HG02870 (cell line): ENCODE data around the gene ANP32A.

Experiments used
- ATAC-seq: cut with Tn5 transposase; IDR thresholded peaks from one replicate; pipeline ENCODE4 v1.9.1; 2021; ENCODE audit warnings: mild to moderate bottlenecking, moderate library complexity; ENCODE audit not compliant: unreplicated experiment

The ANP32A gene

GRCh38 chr15:68821190-68821840 lies 620 bp upstream of the ANP32A start:
- no peak for ATAC-seq

DNA sequence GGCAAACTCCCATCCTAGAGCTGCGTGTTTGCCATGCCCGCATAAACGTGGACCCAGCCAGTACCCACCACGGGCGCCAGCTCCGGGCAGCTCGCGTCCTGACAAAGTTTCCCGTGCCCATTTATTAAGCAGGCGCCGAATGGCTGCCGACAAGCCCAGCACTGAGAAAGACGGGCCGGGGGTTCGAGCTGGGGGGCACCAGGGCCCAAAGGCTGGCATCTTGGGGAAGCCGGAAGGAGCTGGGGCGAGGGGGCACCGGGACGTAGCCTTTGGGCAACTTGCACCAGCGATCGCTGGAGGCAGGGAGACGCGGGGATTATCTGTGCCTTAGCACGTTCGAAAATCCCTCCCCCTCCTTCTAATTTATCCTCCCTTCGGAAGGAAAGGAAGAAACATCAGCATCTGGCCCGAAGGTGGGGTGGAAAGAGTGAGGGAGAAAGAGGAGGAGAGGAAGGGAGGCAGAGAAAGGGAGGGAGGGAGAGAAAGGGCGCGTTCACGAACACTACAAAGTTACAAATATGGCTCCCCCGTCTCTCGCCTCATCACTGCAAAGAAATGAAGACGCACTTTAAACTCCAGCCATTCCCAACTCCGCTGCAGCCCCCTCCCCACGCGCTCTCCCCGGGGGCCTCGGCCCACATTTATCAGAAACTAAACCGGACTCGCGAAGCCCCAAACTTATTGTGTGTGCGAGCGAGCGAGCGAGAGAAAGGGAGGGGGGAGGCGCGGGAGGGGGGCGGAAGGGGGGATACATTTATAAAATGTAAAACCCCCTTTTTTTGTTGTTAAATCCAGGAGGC lies 1.0 kb downstream of the ANP32A start:
- ATAC-seq = no peak

DNA sequence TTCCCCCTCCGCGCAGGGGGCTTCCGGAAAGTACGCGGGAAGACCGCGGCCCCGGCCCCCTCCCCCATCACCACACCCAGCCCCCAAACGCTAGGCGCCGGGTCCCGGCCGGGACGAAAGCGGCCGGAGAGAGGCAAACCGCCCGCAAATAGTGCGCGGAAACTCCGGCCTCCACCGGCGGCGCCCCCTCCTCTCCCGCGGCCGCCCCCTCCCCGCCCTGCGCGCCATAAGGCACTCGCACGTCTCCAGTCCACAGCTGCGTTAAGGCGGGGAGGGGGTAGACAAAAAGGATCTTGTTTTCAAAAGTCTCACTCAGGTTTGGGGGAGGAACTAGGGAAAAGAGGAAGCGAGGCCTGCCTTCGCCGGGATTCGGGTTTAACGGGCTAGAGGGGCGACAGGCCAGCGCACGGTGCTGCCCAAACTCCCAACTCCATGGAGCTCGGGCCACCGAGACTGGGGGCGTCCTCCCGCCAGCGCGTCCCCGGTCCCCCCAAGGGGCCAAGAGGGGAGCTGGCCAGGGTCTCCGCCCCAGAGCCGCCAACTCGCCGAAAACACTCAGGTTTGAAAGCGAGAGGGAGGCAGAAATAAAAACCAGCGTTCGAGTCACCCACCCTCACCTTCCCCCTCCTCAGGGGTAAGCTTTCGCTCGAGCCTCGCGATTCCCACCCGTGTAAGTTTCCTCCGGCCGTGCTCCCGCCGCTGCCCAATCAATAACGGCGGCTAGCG lies 1.8 kb downstream of the ANP32A start:
- ATAC-seq = no peak

DNA sequence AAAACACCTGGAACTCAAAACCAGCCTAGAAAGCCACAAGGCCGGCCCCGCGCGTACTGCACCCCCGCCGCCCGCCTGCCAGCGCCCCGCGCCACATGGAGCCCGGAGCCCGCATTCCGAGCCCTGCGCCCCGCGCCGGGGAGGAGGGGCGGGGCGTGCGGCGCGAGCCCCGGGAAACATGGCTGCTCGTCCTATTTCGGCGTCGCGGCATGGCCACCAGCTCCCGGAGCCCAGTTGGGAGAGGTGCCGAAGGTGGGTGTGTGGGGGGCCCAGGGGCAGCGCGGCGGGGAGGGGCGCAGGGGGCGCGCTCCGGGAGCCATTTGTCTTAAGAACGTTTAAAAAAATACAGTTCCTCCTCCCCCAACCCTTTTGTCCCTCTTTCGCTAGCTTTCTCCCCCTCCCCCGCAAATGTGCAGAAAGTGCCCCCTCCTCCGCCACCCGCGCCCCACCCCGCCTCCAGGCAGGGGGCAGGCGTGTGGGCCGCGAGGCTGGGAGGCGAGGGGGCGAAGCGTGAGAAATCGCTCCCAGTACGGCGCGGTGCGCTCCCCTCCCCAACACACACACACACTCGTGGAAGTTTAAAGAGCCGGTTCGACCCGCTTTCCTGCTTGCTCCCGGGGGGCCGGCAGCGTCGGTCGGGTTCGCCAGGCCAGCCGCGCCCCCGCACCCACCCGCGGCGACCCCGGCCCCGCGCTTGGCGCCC lies 2.5 kb downstream of the ANP32A start:
- ATAC-seq = no peak

GRCh38 chr15:68817304-68818065 lies 3.2 kb downstream of the ANP32A start:
- no peak for ATAC-seq

- no peak for ATAC-seq
Measured at GRCh38 chr15:68816795-68817303, 3.8 kb downstream of the ANP32A start.

GRCh38 chr15:68816158-68816557 lies 4.5 kb downstream of the ANP32A start:
- no peak for ATAC-seq

DNA sequence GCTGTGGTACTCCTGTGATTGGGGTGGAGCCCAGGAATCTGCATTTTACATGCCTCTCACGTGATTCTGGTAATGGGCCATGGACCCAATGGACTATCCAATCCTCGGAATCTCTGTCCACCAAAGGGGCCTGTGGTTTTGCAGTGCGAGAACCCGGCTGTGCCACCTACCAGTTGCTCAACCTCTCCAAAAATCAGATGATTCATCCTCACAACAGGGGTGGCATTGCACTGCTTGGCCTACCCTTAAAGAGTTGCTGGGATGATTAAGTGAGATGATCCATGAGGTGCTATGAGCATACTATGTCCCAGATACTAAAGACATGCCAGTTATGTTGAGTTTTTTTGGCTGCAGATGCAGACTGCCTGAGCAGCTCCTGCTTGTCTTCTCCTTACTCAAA lies 5.1 kb downstream of the ANP32A start:
- no peak for ATAC-seq

DNA sequence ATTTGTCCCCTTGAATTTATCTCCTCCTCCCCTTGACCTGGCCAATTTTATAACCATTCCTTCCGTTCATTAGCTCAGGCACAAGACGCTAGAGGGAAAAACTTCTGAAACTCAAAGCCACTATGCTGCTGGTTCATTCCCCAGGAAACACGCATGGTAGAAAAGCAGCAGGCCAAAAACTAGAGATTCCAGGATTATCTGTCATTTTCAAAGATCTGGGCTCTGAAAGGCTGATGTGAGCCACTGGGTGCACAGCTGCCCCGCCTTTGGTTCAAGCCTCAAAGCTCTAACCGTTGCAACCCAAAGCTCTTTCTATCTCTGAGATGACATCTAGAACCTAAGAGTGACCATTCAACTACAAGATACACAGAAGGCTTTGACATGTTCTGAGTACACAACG lies 6.1 kb downstream of the ANP32A start:
- ATAC-seq = no peak

- no peak for ATAC-seq
Measured at GRCh38 chr15:68812597-68813431, 7.9 kb downstream of the ANP32A start.

GRCh38 chr15:68812069-68812468 lies 8.6 kb downstream of the ANP32A start:
- no peak for ATAC-seq

GRCh38 chr15:68809517-68809916 lies 11.2 kb downstream of the ANP32A start:
- ATAC-seq = no peak

- ATAC-seq = no peak
Measured at GRCh38 chr15:68808770-68809169, 11.9 kb downstream of the ANP32A start.

DNA sequence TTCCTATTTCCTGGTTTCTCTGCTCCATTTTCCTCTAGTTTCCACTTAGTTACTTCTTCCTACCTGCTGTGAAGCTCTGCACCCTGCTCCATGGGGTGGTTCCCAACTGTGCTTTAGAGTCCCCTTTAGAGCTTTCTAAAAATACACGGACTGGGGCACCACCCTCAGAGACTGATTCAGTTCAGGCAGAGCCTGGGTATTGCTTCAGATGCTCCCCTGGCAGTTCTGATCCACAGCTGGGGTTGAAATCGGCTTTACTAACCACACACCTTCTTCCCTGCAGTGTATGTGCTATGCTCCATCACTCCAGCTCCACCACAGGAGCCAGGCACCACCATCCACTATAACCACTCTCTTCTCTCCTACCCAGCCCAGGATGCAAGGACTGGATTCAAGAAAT lies 12.6 kb downstream of the ANP32A start:
- no peak for ATAC-seq

DNA sequence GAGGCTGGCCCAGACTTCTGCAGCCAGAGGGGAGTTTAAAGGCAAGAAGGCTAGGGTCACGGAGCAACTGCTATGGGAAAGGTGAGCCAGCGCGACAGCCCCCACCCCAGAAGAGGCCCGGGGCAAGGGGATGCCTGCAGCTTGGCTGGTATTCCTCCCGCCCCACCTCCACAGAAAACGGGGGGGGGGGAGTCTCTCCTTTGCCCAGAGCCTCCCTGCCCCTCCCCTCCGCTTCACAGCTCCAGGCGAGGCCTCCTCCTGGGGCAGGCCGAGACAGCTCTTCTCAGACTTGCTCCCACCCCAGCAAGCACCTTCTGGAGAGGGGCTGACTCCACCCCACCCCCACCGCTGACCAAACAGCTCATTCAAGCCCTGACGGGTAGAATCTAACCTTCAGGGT lies 13.4 kb downstream of the ANP32A start:
- no peak for ATAC-seq

DNA sequence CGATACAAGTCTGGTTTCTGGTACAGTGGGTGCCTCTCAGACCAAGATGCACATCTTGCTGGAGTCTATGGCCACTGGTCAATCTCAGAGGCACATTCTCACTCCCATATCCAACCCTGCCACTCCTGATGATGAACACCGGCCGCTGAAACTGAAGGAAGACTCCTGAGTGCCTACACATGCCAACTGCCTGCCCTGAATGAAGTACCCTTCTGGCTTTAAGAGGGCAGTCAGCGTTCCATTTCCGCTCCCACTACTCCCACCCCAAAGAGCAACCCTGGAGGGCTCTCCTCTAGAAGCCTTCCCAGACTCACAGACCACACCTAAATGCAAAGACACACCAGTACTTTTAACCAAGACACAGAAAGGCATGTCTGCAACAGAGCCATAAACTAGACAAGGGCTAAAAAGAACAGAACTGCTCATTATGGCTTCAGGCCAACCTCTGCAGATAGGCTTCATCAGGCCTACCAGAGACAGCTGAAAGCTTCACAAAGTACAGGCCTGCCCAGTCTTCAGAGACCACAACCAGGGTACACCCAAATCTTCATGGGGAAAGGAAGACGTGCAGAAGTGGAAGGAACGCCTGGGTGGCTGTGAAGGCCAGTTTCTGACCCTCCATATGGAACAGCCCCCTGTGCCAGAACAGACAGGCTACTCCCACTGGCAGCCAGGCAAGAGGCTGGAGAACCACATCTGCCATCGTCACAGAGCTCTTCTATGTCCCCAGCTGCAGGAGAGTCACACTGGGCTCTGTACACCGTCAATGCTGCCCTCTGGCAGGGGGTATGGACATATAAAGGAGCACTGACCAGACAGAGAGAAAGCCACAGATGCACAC lies 14.3 kb downstream of the ANP32A start:
- no peak for ATAC-seq

DNA sequence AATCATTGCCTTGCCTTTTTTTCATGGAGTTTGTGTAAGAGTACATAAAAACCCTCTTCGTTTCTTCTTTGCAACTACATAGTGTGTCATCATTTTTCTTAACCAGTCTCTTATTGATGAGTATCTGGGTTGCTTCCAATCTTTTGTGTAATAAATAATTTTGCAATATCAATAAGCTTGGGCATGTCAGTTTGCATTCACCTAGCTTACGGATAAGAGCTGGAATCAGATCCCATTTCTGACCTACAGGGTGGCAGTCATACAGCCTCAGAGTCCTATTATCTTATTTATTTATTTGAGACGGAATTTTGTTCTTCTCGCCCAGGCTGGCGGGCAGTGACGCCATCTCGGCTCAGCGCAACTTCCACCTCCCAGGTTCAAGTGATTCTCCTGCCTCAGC lies 18.3 kb downstream of the ANP32A start:
- ATAC-seq = no peak

- no peak for ATAC-seq
Measured at GRCh38 chr15:68801572-68802148, 19.0 kb downstream of the ANP32A start.
